Neuronal stem cell (in vitro differentiated cells): ENCODE measurements around the gene TRIM47.
A peak's percentile ranks its signal among the peaks of the same experiment; 100 is the strongest.

Source experiments
- DNase-seq: peaks from one replicate; pipeline ENCODE4 v3.0.0-alpha.2; 2013; ENCODE audit warnings: low spot score
- H2AFZ ChIP-seq: one replicate; pipeline ENCODE4 v1.6.1; 2013; ENCODE audit warnings: mild to moderate bottlenecking, low read length, inconsistent platforms
- H2AK5ac ChIP-seq: 2 replicates; pipeline ENCODE4 v1.6.1; 2013; ENCODE audit warnings: low read depth, mild to moderate bottlenecking, inconsistent platforms, low read length, moderate library complexity, mixed read lengths
- H2BK120ac ChIP-seq: 2 replicates; pipeline ENCODE4 v1.6.1; 2013; ENCODE audit warnings: low read depth, mild to moderate bottlenecking, inconsistent platforms, low read length, moderate library complexity, mixed read lengths
- H2BK12ac ChIP-seq: one replicate; pipeline ENCODE4 v1.6.1; 2013; ENCODE audit warnings: low read length, inconsistent platforms
- H2BK15ac ChIP-seq: 2 replicates; pipeline ENCODE4 v1.6.1; 2013; ENCODE audit warnings: mild to moderate bottlenecking, low read length, inconsistent platforms, mixed read lengths
- H2BK5ac ChIP-seq: one replicate; pipeline ENCODE4 v1.6.1; 2013; ENCODE audit warnings: inconsistent platforms, mild to moderate bottlenecking, low read length, moderate library complexity
- H3K14ac ChIP-seq: one replicate; pipeline ENCODE4 v1.6.1; 2013; ENCODE audit warnings: low read length, inconsistent platforms
- H3K18ac ChIP-seq: 2 replicates; pipeline ENCODE4 v1.6.1; 2013; ENCODE audit warnings: low read length, inconsistent platforms
- H3K23ac ChIP-seq: 2 replicates; pipeline ENCODE4 v1.6.1; 2013; ENCODE audit warnings: low read depth, mild to moderate bottlenecking, mixed read lengths, low read length, inconsistent platforms; ENCODE audit not compliant: poor library complexity
- H3K27ac ChIP-seq: replicated peaks from 3 replicates; pipeline ENCODE4 v1.5.1; 2013; ENCODE audit warnings: low read length, inconsistent platforms
- H3K27me3 ChIP-seq, 3 experiments: 2 replicates each; pipeline ENCODE4 v1.6.1; 2013; ENCODE audit warnings: low read length in 3 of 3, mild to moderate bottlenecking in 2 of 3, inconsistent platforms in 1 of 3, low read depth in 1 of 3, mixed read lengths in 1 of 3, moderate library complexity in 1 of 3; ENCODE audit not compliant: control insufficient read depth in 3 of 3, insufficient read depth in 3 of 3
- H3K36me3 ChIP-seq, 2 donors: replicated peaks in 1 of 2; 2 replicates each; pipeline ENCODE4 v1.6.1; 2013; ENCODE audit warnings: low read length in 2 of 2; ENCODE audit not compliant: control insufficient read depth in 2 of 2, insufficient read depth in 2 of 2
- H3K4ac ChIP-seq: 2 replicates; pipeline ENCODE4 v1.6.1; 2013; ENCODE audit warnings: inconsistent platforms, mild to moderate bottlenecking, low read length, moderate library complexity
- H3K4me1 ChIP-seq, 2 donors: 1 replicate in 1 of 2; 2 replicates in 1 of 2; pipeline ENCODE4 v1.6.1; 2013; ENCODE audit warnings: low read length in 2 of 2, low read depth in 1 of 2; ENCODE audit not compliant: control insufficient read depth in 2 of 2, insufficient read depth in 1 of 2
- H3K4me2 ChIP-seq: one replicate; pipeline ENCODE4 v1.6.1; 2013; ENCODE audit warnings: mild to moderate bottlenecking, low read length, inconsistent platforms; ENCODE audit not compliant: insufficient read depth, poor library complexity, severe bottlenecking
- H3K4me3 ChIP-seq, 2 donors: 2 replicates each; pipeline ENCODE4 v1.5.1; 2013; ENCODE audit warnings: low read length in 2 of 2, mild to moderate bottlenecking in 2 of 2, inconsistent platforms in 1 of 2, moderate library complexity in 1 of 2
- H3K79me1 ChIP-seq: one replicate; pipeline ENCODE4 v1.6.1; 2013; ENCODE audit warnings: low read depth, mild to moderate bottlenecking, inconsistent platforms, low read length, moderate library complexity
- H3K9ac ChIP-seq: one replicate; pipeline ENCODE4 v1.6.1; 2013; ENCODE audit warnings: mild to moderate bottlenecking, low read depth, low read length, inconsistent platforms; ENCODE audit not compliant: poor library complexity
- H3K9me3 ChIP-seq, 2 donors: replicated peaks in 1 of 2; 2 replicates each; pipeline versions ENCODE3 to v1.6.1; 2013; ENCODE audit warnings: low read length in 2 of 2, mild to moderate bottlenecking in 2 of 2, inconsistent platforms in 1 of 2, low read depth in 1 of 2, mixed read lengths in 1 of 2, moderate library complexity in 1 of 2; ENCODE audit not compliant: control insufficient read depth in 2 of 2, insufficient read depth in 1 of 2
- H4K8ac ChIP-seq: one replicate; pipeline ENCODE4 v1.6.1; 2013; ENCODE audit warnings: low read depth, mild to moderate bottlenecking, inconsistent platforms, low read length, moderate library complexity
- H4K91ac ChIP-seq: one replicate; pipeline ENCODE4 v1.6.1; 2013; ENCODE audit warnings: low read length, low read depth, mild to moderate bottlenecking, inconsistent platforms; ENCODE audit not compliant: poor library complexity
- WGBS, 2 donors: extraction: QIAGEN DNeasy Blood & Tissue Kit; methylation state at CpG; one replicate each; pipeline ENCODE4 v1.1.7; 2013; ENCODE audit warnings: missing lambda C conversion rate in 2 of 2, mixed read lengths in 1 of 2; ENCODE audit not compliant: insufficient read length in 2 of 2, insufficient replicate concordance in 1 of 2; ENCODE audit errors: extremely low coverage in 2 of 2; 5-methylcytosine and 5-hydroxymethylcytosine counted together

TRIM47 gene

GRCh38 chr17:75899767-75900468 lies 21.5 kb upstream of the TRIM47 start:
- no peak overlapping the region for H2BK15ac ChIP-seq
- H2AFZ ChIP-seq, result no peak overlapping the region
- no peak overlapping the region for H2AK5ac ChIP-seq
- no peak overlapping the region for H3K27ac ChIP-seq
- H3K27me3 ChIP-seq, result no peaks in the 10 kb centered on the region
- H3K4me1 ChIP-seq, result peaks cover 0 to 9% of the 10 kb centered on the region in 2 donors
- H3K4me3 ChIP-seq, result peak overlapping the region in 1 of 2 donors; percentile 30
- H3K36me3 ChIP-seq, result peaks cover 33 to 63% of the 10 kb centered on the region in 2 donors
- WGBS, 2 donors, result no CpG with 5 or more reads among the region's 23 CpGs
- DNase-seq, result no peak
- H3K79me1 ChIP-seq, result peaks cover 10% of the 10 kb centered on the region
- H3K4me2 ChIP-seq, result no peak overlapping the region
- H3K14ac ChIP-seq, result no peak overlapping the region
- no peak overlapping the region for H2BK12ac ChIP-seq
- H4K91ac ChIP-seq, result no peak overlapping the region
- H3K9me3 ChIP-seq, result no peaks in the 10 kb centered on the region
- H3K4ac ChIP-seq, result no peak overlapping the region
- no peak overlapping the region for H4K8ac ChIP-seq
- H2BK5ac ChIP-seq, result no peak overlapping the region
- H3K9ac ChIP-seq, result no peak overlapping the region
- H2BK120ac ChIP-seq, result no peak overlapping the region
- H3K18ac ChIP-seq, result no peak overlapping the region
- peak overlapping the region; percentile 27 for H3K23ac ChIP-seq

DNA sequence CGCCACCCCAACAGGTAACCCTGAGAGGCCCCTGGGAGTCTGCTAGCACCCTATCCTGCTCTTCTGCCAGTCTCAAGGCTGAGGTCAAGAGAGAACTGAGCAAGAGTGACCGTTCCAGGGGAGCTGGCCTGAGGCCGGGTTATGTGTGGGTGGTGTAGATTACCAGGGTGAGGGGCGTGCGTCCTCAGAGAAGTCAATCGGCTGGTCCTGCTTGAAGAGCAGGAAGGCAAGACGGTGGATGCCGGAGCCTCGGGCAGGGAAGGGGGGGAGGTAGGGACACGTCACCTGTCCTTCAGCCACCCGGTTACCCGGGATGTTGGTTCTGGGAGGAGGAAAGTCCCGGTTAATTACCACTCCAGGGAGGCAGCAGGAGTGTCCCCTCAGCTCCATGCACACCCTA lies 21.0 kb upstream of the TRIM47 start:
- WGBS, 2 donors, result no CpG with 5 or more reads among the region's 13 CpGs
- H2AK5ac ChIP-seq, result no peak overlapping the region

GRCh38 chr17:75898791-75899190 lies 20.4 kb upstream of the TRIM47 start:
- no CpG with 5 or more reads among the region's 16 CpGs for WGBS, 2 donors
- no peak overlapping the region for H4K91ac ChIP-seq
- H2BK15ac ChIP-seq, result no peak overlapping the region
- no peak overlapping the region for H3K9ac ChIP-seq
- no peak overlapping the region for H3K27ac ChIP-seq
- no peak overlapping the region for H3K4ac ChIP-seq
- no peak overlapping the region for H2BK5ac ChIP-seq
- no peak overlapping the region for H2BK12ac ChIP-seq
- no peak overlapping the region for H2AFZ ChIP-seq
- no peak overlapping the region for H2BK120ac ChIP-seq
- H2AK5ac ChIP-seq, result no peak overlapping the region
- H3K36me3 ChIP-seq, result peaks cover 35 to 63% of the 10 kb centered on the region in 2 donors
- H3K4me2 ChIP-seq, result no peak overlapping the region
- DNase-seq, result no peak
- H3K79me1 ChIP-seq, result peaks cover 11% of the 10 kb centered on the region
- no peak overlapping the region for H4K8ac ChIP-seq
- H3K4me3 ChIP-seq, result no peak overlapping the region
- no peak overlapping the region for H3K14ac ChIP-seq
- no peak overlapping the region for H3K18ac ChIP-seq
- peaks cover 0 to 13% of the 10 kb centered on the region in 2 donors for H3K4me1 ChIP-seq
- no peaks in the 10 kb centered on the region for H3K27me3 ChIP-seq
- H3K23ac ChIP-seq, result no peak overlapping the region
- H3K9me3 ChIP-seq, result no peaks in the 10 kb centered on the region

More for the DNA sequence above, 21.0 kb upstream of the TRIM47 start:
- Histone ChIP-seq H4K91ac (no peak overlapping the region), H3K14ac (no peak overlapping the region), H3K4me1 (peaks cover 0 to 10% of the 10 kb centered on the region in 2 donors), H3K18ac (no peak overlapping the region), H3K27ac (no peak overlapping the region), H4K8ac (no peak overlapping the region), H3K9me3 (no peaks in the 10 kb centered on the region), H3K23ac (peak overlapping the region; percentile 27), H3K9ac (peak overlapping the region; percentile 30), H3K4me3 (peak overlapping the region in 1 of 2 donors; percentile 30), H2BK12ac (no peak overlapping the region), H3K4me2 (no peak overlapping the region), H3K36me3 (peaks cover 33 to 63% of the 10 kb centered on the region in 2 donors), H3K4ac (no peak overlapping the region), H2BK15ac (no peak overlapping the region), H3K79me1 (peaks cover 11% of the 10 kb centered on the region), H2AFZ (no peak overlapping the region), H3K27me3 (no peaks in the 10 kb centered on the region), H2BK5ac (no peak overlapping the region), H2BK120ac (no peak overlapping the region)
- DNase-seq, result no peak

GRCh38 chr17:75898065-75898464 lies 19.7 kb upstream of the TRIM47 start:
- Histone ChIP-seq H3K27me3 (no peaks in the 10 kb centered on the region), H2BK120ac (no peak overlapping the region), H3K27ac (no peak overlapping the region), H3K4me2 (no peak overlapping the region), H2BK12ac (no peak overlapping the region), H2BK15ac (no peak overlapping the region), H3K9ac (no peak overlapping the region), H4K8ac (no peak overlapping the region), H3K4ac (no peak overlapping the region), H3K23ac (no peak overlapping the region), H3K14ac (no peak overlapping the region), H4K91ac (no peak overlapping the region), H3K4me3 (no peak overlapping the region), H2AFZ (no peak overlapping the region), H2BK5ac (no peak overlapping the region), H3K36me3 (peaks cover 35 to 58% of the 10 kb centered on the region in 2 donors), H2AK5ac (no peak overlapping the region), H3K18ac (no peak overlapping the region), H3K4me1 (peaks cover 0 to 13% of the 10 kb centered on the region in 2 donors), H3K9me3 (no peaks in the 10 kb centered on the region), H3K79me1 (peaks cover 12% of the 10 kb centered on the region)
- no CpG with 5 or more reads among the region's 8 CpGs for WGBS, 2 donors
- DNase-seq, result no peak
